ENCODE data around the gene SPTBN2.

Gene SPTBN2

GRCh38 chr11:66705587-66706335, 23.3 kb downstream of the SPTBN2 start:
- DNase-seq (ENCODE audit: insufficient read length, low spot score), result no peak
- FAIRE-seq, result no peak

GRCh38 chr11:66704659-66705360, 24.2 kb downstream of the SPTBN2 start:
- FAIRE-seq (no peak), DNase-seq (ENCODE audit: insufficient read length, low spot score) (no peak)

- DNase-seq (ENCODE audit: insufficient read length, low spot score) (no peak), FAIRE-seq (no peak)
These were observed 27.4 kb downstream of the SPTBN2 start for GRCh38 chr11:66701432-66702240.

- no peak for FAIRE-seq
- no peak for DNase-seq (ENCODE audit: insufficient read length, low spot score)
These were observed 28.3 kb downstream of the SPTBN2 start for GRCh38 chr11:66700742-66701141.

- no peak for DNase-seq (ENCODE audit: insufficient read length, low spot score)
- FAIRE-seq, result no peak
These were observed 28.7 kb downstream of the SPTBN2 start for GRCh38 chr11:66700337-66700736.

- FAIRE-seq, result no peak
- no peak for DNase-seq (ENCODE audit: insufficient read length, low spot score)
These were observed 30.5 kb downstream of the SPTBN2 start for GRCh38 chr11:66698491-66698890.

- no peak for DNase-seq (ENCODE audit: insufficient read length, low spot score)
- FAIRE-seq, result no peak
These were observed 31.0 kb downstream of the SPTBN2 start for GRCh38 chr11:66697988-66698387.

GRCh38 chr11:66696146-66696545, 32.9 kb downstream of the SPTBN2 start:
- no peak for DNase-seq (ENCODE audit: insufficient read length, low spot score)
- no peak for FAIRE-seq

GRCh38 chr11:66694732-66695207, 34.2 kb downstream of the SPTBN2 start:
- peak; percentile 94 for DNase-seq (ENCODE audit: insufficient read length, low spot score)
- FAIRE-seq, result peak; percentile 91

- FAIRE-seq, result no peak
- DNase-seq (ENCODE audit: insufficient read length, low spot score), result no peak
These were observed 35.0 kb downstream of the SPTBN2 start for GRCh38 chr11:66694056-66694410.

- DNase-seq (ENCODE audit: insufficient read length, low spot score) (no peak), FAIRE-seq (no peak)
These were observed 35.5 kb downstream of the SPTBN2 start for GRCh38 chr11:66693356-66694055.

- FAIRE-seq, result no peak
- no peak for DNase-seq (ENCODE audit: insufficient read length, low spot score)
These were observed 36.1 kb downstream of the SPTBN2 start for GRCh38 chr11:66692871-66693331.

GRCh38 chr11:66692446-66692845, 36.6 kb downstream of the SPTBN2 start:
- DNase-seq (ENCODE audit: insufficient read length, low spot score) (no peak), FAIRE-seq (no peak)

GRCh38 chr11:66691311-66691980, 37.6 kb downstream of the SPTBN2 start:
- no peak for DNase-seq (ENCODE audit: insufficient read length, low spot score)
- FAIRE-seq, result no peak

GRCh38 chr11:66689661-66690590, 39.1 kb downstream of the SPTBN2 start:
- DNase-seq (ENCODE audit: insufficient read length, low spot score) (no peak), FAIRE-seq (no peak)

GRCh38 chr11:66688561-66689534, 40.2 kb downstream of the SPTBN2 start:
- DNase-seq (ENCODE audit: insufficient read length, low spot score) (no peak), FAIRE-seq (no peak)

GRCh38 chr11:66687831-66688281, 41.2 kb downstream of the SPTBN2 start:
- FAIRE-seq (no peak), DNase-seq (ENCODE audit: insufficient read length, low spot score) (no peak)
